ENCODE results near the gene DENND11. TPM values are rescaled to one million over a fixed set of nuclear protein-coding genes. Genes with fewer than 3 reads are reported as not detected.

DENND11 gene
- polyA plus RNA-seq, 1 of the 3 experiments (the other 2 are of a cell fraction) = 5.5 TPM

DNA sequence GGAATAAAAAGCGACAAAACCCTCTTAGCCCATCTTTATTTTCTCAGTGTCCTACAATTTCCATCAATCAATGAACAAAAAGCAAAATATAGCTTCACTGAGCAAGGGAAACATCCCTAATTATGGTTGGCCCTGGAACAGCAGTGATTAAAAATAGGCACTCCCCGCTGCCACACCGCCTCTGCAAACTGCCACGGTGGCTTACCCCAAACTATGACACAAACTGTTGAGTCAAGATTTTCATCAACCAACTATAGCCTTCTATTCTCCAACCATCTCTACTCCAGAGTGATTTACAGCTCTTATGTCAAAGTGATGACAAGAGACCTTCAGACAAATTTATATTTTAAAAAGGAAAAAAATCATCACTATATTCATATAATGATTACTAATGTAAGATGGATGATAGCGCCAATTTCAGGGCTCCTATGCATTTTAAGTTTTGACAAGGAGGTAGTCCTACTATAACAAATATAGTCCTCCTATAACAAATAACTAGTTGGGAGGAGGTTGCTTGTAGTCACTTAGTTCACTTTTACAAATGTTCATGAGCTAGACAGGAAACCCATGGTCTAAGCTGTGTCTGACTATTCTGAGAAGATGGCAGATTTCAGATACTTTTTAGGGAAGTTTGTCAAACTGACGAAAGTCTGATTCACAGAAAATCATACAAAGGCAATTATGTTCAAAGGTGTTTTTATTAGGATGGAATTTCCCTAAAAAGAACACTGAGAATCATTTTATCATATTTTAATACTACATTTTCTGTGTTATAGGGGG is 26.3 kb downstream of the DENND11 start:
- ChIA-PET CTCF (interaction anchor here (0.7 to 4.5 kb wide), 11 partner anchors 8 to 185 kb away, joined by 3 to 34 read pairs (median 4); no protein-coding TSS in a partner anchor), POLR2A (no interaction called here)
- Histone ChIP-seq H3K4me1 (ENCODE audit: control insufficient read depth in 1 of 2, insufficient read depth in 2 of 2, low read depth in 1 of 2, low read length in 1 of 2) (no peaks in the 10 kb centered on the region), H3K27ac (ENCODE audit: low read depth in 2 of 2, low read length in 1 of 2) (no peak overlapping the region), H3K36me3 (replicated peaks in 1 of 2; ENCODE audit: control insufficient read depth in 1 of 2, insufficient read depth in 2 of 2, low read length in 1 of 2) (peaks cover 31 to 38% of the 10 kb centered on the region in 2 experiments), H3K4me3 (ENCODE audit: low read depth in 2 of 2, low read length in 1 of 2) (no peak overlapping the region), H2AFZ (ENCODE audit: low read depth) (no peak overlapping the region), H3F3A (replicated peaks; ENCODE audit: insufficient read depth) (no peaks in the 10 kb centered on the region), H3K79me2 (ENCODE audit: insufficient read depth) (no peaks in the 10 kb centered on the region), H3K9me3 (no peaks in the 10 kb centered on the region), H3K27me3 (ENCODE audit: insufficient read depth) (no peaks in the 10 kb centered on the region), H3K9me2 (no peaks in the 10 kb centered on the region), H3K9ac (no peak overlapping the region), H3K4me2 (no peak overlapping the region), H4K20me1 (ENCODE audit: insufficient read depth) (no peaks in the 10 kb centered on the region)
- WGBS (ENCODE audit: low lambda C conversion rate) = 97% methylated on average over 6 of the region's 6 CpGs
- TF ChIP-seq ELF1 (IDR thresholded peaks at IDR 0.05) (no peak), RAD21 (IDR thresholded peaks at IDR 0.05; ENCODE audit: low read length) (no peak), MEF2A (IDR thresholded peaks at IDR 0.05; ENCODE audit: borderline replicate concordance, low read depth) (no peak), TAF1 (IDR thresholded peaks at IDR 0.05; ENCODE audit: borderline replicate concordance, low read depth, low read length) (no peak), GATA2 (CRISPR knock-in tag; IDR thresholded peaks at IDR 0.05) (no peak), EP300 (IDR thresholded peaks at IDR 0.05; ENCODE audit: borderline replicate concordance in 1 of 2, low read depth in 1 of 2, low read length in 1 of 2) (no peak), JUND (IDR thresholded peaks at IDR 0.05) (no peak), GABPA (IDR thresholded peaks at IDR 0.05; ENCODE audit: low read depth) (no peak), TEAD4 (IDR thresholded peaks at IDR 0.05; ENCODE audit: borderline replicate concordance, insufficient read depth) (no peak), FOXM1 (IDR thresholded peaks at IDR 0.05; ENCODE audit: low read depth) (no peak), SIN3A (IDR thresholded peaks at IDR 0.05; ENCODE audit: borderline replicate concordance, low read depth, low read length) (no peak), CHD2 (IDR thresholded peaks at IDR 0.05; ENCODE audit: low read length, partially characterized antibody) (no peak), EZH2phosphoT487 (IDR thresholded peaks at IDR 0.05; ENCODE audit: borderline replicate concordance, low read depth) (no peak)
- TF ChIP-seq, protein P1, sequence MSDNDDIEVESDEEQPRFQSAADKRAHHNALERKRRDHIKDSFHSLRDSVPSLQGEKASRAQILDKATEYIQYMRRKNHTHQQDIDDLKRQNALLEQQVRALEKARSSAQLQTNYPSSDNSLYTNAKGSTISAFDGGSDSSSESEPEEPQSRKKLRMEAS (IDR thresholded peaks at IDR 0.05; ENCODE audit: low read depth) = no peak
- TF ChIP-seq, protein P2, sequence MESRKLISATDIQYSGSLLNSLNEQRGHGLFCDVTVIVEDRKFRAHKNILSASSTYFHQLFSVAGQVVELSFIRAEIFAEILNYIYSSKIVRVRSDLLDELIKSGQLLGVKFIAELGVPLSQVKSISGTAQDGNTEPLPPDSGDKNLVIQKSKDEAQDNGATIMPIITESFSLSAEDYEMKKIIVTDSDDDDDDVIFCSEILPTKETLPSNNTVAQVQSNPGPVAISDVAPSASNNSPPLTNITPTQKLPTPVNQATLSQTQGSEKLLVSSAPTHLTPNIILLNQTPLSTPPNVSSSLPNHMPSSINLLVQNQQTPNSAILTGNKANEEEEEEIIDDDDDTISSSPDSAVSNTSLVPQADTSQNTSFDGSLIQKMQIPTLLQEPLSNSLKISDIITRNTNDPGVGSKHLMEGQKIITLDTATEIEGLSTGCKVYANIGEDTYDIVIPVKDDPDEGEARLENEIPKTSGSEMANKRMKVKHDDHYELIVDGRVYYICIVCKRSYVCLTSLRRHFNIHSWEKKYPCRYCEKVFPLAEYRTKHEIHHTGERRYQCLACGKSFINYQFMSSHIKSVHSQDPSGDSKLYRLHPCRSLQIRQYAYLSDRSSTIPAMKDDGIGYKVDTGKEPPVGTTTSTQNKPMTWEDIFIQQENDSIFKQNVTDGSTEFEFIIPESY (IDR thresholded peaks at IDR 0.05; ENCODE audit: borderline replicate concordance, low read depth) = no peak
- TF ChIP-seq, protein P3, sequence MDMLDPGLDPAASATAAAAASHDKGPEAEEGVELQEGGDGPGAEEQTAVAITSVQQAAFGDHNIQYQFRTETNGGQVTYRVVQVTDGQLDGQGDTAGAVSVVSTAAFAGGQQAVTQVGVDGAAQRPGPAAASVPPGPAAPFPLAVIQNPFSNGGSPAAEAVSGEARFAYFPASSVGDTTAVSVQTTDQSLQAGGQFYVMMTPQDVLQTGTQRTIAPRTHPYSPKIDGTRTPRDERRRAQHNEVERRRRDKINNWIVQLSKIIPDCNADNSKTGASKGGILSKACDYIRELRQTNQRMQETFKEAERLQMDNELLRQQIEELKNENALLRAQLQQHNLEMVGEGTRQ (IDR thresholded peaks at IDR 0.05; ENCODE audit: borderline replicate concordance, low read depth, low read length) = no peak
- TF ChIP-seq, protein P4, sequence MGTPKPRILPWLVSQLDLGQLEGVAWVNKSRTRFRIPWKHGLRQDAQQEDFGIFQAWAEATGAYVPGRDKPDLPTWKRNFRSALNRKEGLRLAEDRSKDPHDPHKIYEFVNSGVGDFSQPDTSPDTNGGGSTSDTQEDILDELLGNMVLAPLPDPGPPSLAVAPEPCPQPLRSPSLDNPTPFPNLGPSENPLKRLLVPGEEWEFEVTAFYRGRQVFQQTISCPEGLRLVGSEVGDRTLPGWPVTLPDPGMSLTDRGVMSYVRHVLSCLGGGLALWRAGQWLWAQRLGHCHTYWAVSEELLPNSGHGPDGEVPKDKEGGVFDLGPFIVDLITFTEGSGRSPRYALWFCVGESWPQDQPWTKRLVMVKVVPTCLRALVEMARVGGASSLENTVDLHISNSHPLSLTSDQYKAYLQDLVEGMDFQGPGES (IDR thresholded peaks at IDR 0.05; ENCODE audit: low read depth, low read length) = no peak
- TF ChIP-seq, protein P5, sequence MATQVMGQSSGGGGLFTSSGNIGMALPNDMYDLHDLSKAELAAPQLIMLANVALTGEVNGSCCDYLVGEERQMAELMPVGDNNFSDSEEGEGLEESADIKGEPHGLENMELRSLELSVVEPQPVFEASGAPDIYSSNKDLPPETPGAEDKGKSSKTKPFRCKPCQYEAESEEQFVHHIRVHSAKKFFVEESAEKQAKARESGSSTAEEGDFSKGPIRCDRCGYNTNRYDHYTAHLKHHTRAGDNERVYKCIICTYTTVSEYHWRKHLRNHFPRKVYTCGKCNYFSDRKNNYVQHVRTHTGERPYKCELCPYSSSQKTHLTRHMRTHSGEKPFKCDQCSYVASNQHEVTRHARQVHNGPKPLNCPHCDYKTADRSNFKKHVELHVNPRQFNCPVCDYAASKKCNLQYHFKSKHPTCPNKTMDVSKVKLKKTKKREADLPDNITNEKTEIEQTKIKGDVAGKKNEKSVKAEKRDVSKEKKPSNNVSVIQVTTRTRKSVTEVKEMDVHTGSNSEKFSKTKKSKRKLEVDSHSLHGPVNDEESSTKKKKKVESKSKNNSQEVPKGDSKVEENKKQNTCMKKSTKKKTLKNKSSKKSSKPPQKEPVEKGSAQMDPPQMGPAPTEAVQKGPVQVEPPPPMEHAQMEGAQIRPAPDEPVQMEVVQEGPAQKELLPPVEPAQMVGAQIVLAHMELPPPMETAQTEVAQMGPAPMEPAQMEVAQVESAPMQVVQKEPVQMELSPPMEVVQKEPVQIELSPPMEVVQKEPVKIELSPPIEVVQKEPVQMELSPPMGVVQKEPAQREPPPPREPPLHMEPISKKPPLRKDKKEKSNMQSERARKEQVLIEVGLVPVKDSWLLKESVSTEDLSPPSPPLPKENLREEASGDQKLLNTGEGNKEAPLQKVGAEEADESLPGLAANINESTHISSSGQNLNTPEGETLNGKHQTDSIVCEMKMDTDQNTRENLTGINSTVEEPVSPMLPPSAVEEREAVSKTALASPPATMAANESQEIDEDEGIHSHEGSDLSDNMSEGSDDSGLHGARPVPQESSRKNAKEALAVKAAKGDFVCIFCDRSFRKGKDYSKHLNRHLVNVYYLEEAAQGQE (IDR thresholded peaks at IDR 0.05; ENCODE audit: low read depth, low read length) = no peak
- no peak for DNase-seq

All from SK-N-SH (cell line).